ENCODE data around the gene PTCH1. TPM values are rescaled to one million over a fixed set of nuclear protein-coding genes. Genes with fewer than 3 reads are reported as not detected.

Gene PTCH1
- total RNA-seq, 2 experiments from 2014 or later, result 5.4 to 7.3 TPM

DNA sequence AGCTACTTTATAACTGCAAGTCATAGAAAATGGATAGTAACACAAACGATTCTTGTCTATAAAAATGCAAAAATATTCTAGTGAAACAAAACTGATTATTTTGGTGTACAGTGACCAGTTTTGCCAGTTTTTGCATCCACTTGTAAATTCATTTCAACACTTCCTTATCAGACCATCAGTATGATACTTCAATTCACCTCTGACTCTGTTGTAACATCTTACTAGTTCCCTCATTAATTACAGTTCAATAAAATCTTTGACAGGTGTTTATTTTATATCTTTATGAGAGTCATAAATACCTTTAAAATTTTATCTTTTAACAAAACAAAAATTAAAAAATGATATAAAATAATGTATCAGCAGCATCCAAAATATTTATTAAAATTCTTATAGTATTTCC lies 13.1 kb upstream of the PTCH1 start:
- no peak for ATAC-seq
- Mint-ChIP-seq H3K4me3 (no peak overlapping the region), H3K9me3 (no peaks in the 10 kb centered on the region), H3K27me3 (peaks cover 19% of the 10 kb centered on the region), H3K36me3 (ENCODE audit: low read depth) (no peaks in the 10 kb centered on the region), H3K27ac (no peak overlapping the region), H3K4me1 (ENCODE audit: low read depth) (no peaks in the 10 kb centered on the region)
- TF ChIP-seq, protein P1, sequence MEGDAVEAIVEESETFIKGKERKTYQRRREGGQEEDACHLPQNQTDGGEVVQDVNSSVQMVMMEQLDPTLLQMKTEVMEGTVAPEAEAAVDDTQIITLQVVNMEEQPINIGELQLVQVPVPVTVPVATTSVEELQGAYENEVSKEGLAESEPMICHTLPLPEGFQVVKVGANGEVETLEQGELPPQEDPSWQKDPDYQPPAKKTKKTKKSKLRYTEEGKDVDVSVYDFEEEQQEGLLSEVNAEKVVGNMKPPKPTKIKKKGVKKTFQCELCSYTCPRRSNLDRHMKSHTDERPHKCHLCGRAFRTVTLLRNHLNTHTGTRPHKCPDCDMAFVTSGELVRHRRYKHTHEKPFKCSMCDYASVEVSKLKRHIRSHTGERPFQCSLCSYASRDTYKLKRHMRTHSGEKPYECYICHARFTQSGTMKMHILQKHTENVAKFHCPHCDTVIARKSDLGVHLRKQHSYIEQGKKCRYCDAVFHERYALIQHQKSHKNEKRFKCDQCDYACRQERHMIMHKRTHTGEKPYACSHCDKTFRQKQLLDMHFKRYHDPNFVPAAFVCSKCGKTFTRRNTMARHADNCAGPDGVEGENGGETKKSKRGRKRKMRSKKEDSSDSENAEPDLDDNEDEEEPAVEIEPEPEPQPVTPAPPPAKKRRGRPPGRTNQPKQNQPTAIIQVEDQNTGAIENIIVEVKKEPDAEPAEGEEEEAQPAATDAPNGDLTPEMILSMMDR (IDR thresholded peaks at IDR 0.05), result no peak
- no peak for DNase-seq
- CTCF ChIA-PET, result no interaction called here
- intact Hi-C loops (cut with micrococcal nuclease), result no loop called here
- POLR2A ChIA-PET, result no interaction called here

DNA sequence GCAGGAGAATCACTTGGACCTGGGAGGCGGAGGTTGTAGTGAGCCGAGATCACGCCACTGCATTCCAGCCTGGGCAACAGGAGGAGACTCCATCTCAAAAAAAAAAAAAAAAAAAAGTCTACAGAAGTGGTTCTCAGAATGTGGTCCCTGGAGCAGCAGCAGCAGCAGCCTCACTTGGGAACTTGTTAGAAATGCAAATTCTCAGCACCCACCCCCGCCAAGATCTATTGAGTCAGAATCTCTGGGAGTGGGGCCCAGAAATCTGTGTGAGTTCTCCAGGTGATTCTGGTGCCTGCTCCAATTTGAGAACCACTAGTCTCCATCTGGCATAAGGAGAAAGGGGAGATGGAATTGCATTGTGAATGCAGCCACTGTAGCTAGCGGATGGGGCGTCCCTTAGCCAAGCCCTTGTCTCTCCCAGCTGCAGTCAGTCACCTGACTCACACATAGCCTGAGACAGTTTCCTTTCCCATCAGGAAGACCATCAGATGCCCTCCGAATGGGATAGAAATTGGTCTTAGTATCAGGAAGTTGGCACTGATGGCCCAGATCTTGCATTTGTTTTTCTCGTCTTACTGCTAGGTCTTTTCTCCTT lies 12.2 kb upstream of the PTCH1 start:
- DNase-seq (no peak), ATAC-seq (no peak)
- Mint-ChIP-seq H3K9me3 (no peaks in the 10 kb centered on the region), H3K27ac (no peak overlapping the region), H3K4me3 (no peak overlapping the region), H3K4me1 (ENCODE audit: low read depth) (no peaks in the 10 kb centered on the region), H3K27me3 (peaks cover 22% of the 10 kb centered on the region), H3K36me3 (ENCODE audit: low read depth) (no peaks in the 10 kb centered on the region)
- TF ChIP-seq, protein P1 (IDR thresholded peaks at IDR 0.05), result no peak
- intact Hi-C loops (cut with micrococcal nuclease), result no loop called here
- POLR2A ChIA-PET, result no interaction called here
- CTCF ChIA-PET, result no interaction called here

DNA sequence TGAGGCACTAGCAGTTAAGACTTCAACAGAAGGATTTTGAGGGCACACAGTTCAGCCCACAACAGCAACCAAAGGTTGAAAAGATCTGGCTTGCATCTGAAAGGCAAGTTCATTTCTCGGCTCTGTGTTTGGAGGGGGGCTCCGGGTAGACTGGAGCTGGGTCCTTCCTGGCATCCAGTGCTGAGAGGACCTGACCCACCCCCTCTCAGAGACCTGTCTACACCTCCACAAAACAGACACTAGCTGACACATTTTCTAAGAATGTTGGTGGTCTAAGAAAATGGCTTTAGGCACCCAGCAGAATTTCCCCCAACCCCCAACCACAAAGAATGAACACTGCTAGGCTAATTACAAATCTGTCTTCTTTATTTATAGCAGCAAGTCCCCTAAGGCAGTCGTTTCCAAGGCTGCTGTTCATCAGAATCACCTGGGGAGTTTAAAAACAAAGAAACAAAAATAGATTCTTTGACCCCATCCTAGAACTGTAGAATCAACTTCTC lies 6.2 kb upstream of the PTCH1 start:
- Mint-ChIP-seq H3K9me3 (peaks cover 6% of the 10 kb centered on the region), H3K27ac (no peak overlapping the region), H3K36me3 (ENCODE audit: low read depth) (no peaks in the 10 kb centered on the region), H3K4me1 (ENCODE audit: low read depth) (no peaks in the 10 kb centered on the region), H3K4me3 (no peak overlapping the region), H3K27me3 (peaks cover 14% of the 10 kb centered on the region)
- ATAC-seq (no peak), DNase-seq (no peak)
- TF ChIP-seq, protein P1 (IDR thresholded peaks at IDR 0.05), result no peak
- ChIA-PET POLR2A (no interaction called here), CTCF (no interaction called here)
- intact Hi-C loops (cut with micrococcal nuclease), result no loop called here

DNA sequence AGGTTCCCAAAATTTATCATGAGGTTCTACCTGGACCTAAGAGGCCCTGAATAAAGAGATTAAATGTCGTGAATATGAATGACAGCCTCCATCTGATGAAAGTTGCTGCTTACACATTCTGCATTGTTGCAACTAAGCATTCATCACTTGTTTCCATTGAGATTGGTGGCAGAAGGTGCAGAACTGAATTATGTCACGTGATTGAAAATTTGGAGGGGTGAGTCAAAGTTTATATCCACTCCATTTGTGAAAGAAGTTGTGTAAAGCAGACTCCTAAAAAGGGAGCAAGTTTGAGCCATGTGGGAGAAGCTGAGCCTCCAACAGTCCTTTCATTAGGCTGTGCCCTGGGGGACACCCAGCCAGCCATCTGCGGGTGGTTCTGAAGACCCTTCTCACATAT lies 4.9 kb upstream of the PTCH1 start:
- CTCF ChIA-PET, result no interaction called here
- ATAC-seq (no peak), DNase-seq (no peak)
- Mint-ChIP-seq H3K27me3 (peaks cover 14% of the 10 kb centered on the region), H3K9me3 (peaks cover 6% of the 10 kb centered on the region), H3K4me3 (no peak overlapping the region), H3K27ac (no peak overlapping the region), H3K36me3 (ENCODE audit: low read depth) (no peaks in the 10 kb centered on the region), H3K4me1 (ENCODE audit: low read depth) (no peaks in the 10 kb centered on the region)
- intact Hi-C loops (cut with micrococcal nuclease), result no loop called here
- TF ChIP-seq, protein P1 (IDR thresholded peaks at IDR 0.05), result no peak
- POLR2A ChIA-PET, result no interaction called here

DNA sequence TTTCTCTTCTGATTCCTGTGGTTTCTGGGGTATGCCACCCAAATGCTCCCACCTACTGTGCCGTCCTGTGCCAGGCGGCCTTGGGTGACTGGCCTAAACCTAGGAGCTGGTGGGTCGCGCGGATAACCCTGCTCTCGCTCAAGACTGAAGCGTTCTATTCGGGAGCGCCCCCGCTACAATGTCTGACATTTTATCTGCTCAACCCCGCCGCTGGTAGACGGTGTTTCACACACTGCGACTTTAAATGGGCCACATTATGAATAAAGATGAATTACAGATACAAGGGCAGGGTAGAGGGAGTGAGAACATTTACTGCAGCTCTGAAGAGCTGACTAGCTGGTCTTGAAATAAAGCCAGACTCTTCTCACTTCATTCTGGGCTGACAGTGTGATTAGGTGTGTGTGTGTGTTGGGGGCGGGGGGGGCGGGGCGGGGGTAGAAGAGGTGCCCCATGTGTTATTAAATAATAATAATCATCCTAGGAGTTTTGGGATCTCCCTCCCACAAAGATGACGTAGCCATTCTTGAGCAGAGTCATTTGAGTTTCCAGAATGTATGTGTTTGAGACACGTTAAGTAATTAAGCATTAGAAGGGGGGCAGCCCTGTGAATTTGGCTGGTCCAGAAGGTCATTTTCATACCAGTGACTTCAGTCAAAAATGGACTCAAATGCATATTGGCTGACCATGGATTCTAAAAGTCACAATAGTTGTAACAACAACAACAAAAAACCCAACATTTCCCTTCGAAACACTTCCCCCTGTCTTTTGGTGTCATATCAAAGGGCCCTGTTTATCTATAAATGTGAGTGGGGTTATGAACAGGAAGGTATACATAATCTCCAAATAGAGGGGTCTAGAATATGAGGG lies 1.0 kb upstream of the PTCH1 start:
- Mint-ChIP-seq H3K9me3 (peaks cover 6% of the 10 kb centered on the region), H3K27me3 (peaks cover 26% of the 10 kb centered on the region), H3K4me1 (ENCODE audit: low read depth) (peaks cover 19% of the 10 kb centered on the region), H3K36me3 (ENCODE audit: low read depth) (peaks cover 13% of the 10 kb centered on the region), H3K4me3 (peak overlapping the region; percentile 95), H3K27ac (no peak overlapping the region)
- intact Hi-C loops (cut with micrococcal nuclease), result no loop called here
- CTCF ChIA-PET, result no interaction called here
- POLR2A ChIA-PET, result interaction anchor here (1.0 kb wide), 1 partner anchor 23 kb away, joined by 3 read pairs; no protein-coding TSS in a partner anchor
- TF ChIP-seq, protein P1 (IDR thresholded peaks at IDR 0.05), result no peak
- DNase-seq (no peak), ATAC-seq (no peak)

All from activated CD8-positive, alpha-beta T cell treated with anti-CD3 and anti-CD28 coated beads for 36 hours (primary cell).